K562 (cell line): Measurements from ENCODE around the gene SLC29A3. TPM values are rescaled to one million over a fixed set of nuclear protein-coding genes. Genes with fewer than 3 reads are reported as not detected.

Experiments used
- ATAC-seq: fragments of 200-7000 bp; cut with Tn5 transposase; 3 replicates; pipeline ENCODE4 v1.9.1; 2020; ENCODE audit warnings: moderate library complexity
- BruUV-seq: library from RNA; stranded (reverse); fragments of 400-500 nt; replicated peaks from 2 replicates; lab custom pipeline; 2021; lab: Mats Ljungman, UMichigan
- CTCF ChIA-PET: fragments of 300-600 bp; formaldehyde crosslinking; extraction: SDS; loops from one replicate; lab custom pipeline; 2021; ENCODE audit warnings: low intra/inter-chr PET ratio; lab: Yijun Ruan, JAX
- POLR2A ChIA-PET: fragments of 300-600, 350-650 bp; sonication (Branson Sonifier 250); formaldehyde crosslinking; extraction: SDS; loops from one replicate; lab custom pipeline; 2021; ENCODE audit warnings: antibody characterized with exemption, inconsistent platforms; lab: Yijun Ruan, JAX
- DNase-seq, 4 experiments: peaks; one replicate each; pipeline versions ENCODE4 v3.0.0 to v3.0.0-alpha.2; 2011 to 2018; ENCODE audit warnings: low spot score in 3 of 4, mixed read lengths in 3 of 4; ENCODE audit errors: extremely low read depth in 1 of 4
- FAIRE-seq: peaks from 2 replicates; lab custom pipeline; 2011; peaks lifted over from hg19 to GRCh38; lab: Jason Lieb, UNC
- H2AFZ ChIP-seq: 2 replicates; pipeline ENCODE4 v1.6.0; 2011; ENCODE audit warnings: low read depth, low read length, control low read depth, inconsistent platforms
- H3K27ac ChIP-seq: fragments of 200-600 bp; 3 replicates; pipeline ENCODE4 v1.8.0; 2011; ENCODE audit warnings: low read depth, mild to moderate bottlenecking, control low read depth, inconsistent platforms, low read length, moderate library complexity, mixed read lengths; ENCODE audit errors: extremely low read depth
- H3K27me3 ChIP-seq, 2 experiments: fragments of 300-600 bp in 1 of 2; 2 replicates in 1 of 2; 3 replicates in 1 of 2; pipeline versions ENCODE4 v1.6.0 to v1.8.0; 2011; ENCODE audit warnings: inconsistent platforms in 2 of 2, low read length in 2 of 2, mild to moderate bottlenecking in 1 of 2, mixed read lengths in 1 of 2, moderate library complexity in 1 of 2; ENCODE audit not compliant: control insufficient read depth in 2 of 2, insufficient read depth in 2 of 2
- H3K36me3 ChIP-seq: fragments of 300-600 bp; 3 replicates; pipeline ENCODE4 v1.8.0; 2011; ENCODE audit warnings: mild to moderate bottlenecking, low read length, inconsistent platforms; ENCODE audit not compliant: control insufficient read depth, insufficient read depth
- H3K4me1 ChIP-seq, 2 experiments: fragments of 200-600 bp in 1 of 2; replicated peaks in 1 of 2; 2 replicates in 1 of 2; 3 replicates in 1 of 2; pipeline versions ENCODE4 v1.5.1 to v1.8.0; 2011; ENCODE audit warnings: inconsistent platforms in 2 of 2, low read length in 2 of 2, mild to moderate bottlenecking in 1 of 2, mixed read lengths in 1 of 2, moderate library complexity in 1 of 2; ENCODE audit not compliant: control insufficient read depth in 2 of 2, insufficient read depth in 2 of 2
- H3K4me2 ChIP-seq: 2 replicates; pipeline ENCODE4 v1.6.1; 2011; ENCODE audit warnings: low read length, control low read depth, inconsistent platforms, mixed read lengths; ENCODE audit not compliant: insufficient read depth
- H3K4me3 ChIP-seq: fragments of 200-600 bp; sonication (generic), shearing (Covaris generic); 2 replicates; pipeline ENCODE4 v1.5.1; 2016; ENCODE audit warnings: control low read depth, inconsistent platforms
- H3K79me2 ChIP-seq: fragments of 200-600 bp; 3 replicates; pipeline ENCODE4 v1.8.0; 2011; ENCODE audit warnings: low read length, inconsistent platforms; ENCODE audit not compliant: control insufficient read depth, insufficient read depth
- H3K9ac ChIP-seq, 2 experiments: 2 replicates each; pipeline versions ENCODE4 v1.6.0 to v1.6.1; 2011; ENCODE audit warnings: low read depth in 2 of 2, low read length in 2 of 2, control low read depth in 1 of 2, inconsistent platforms in 1 of 2, mild to moderate bottlenecking in 1 of 2, mixed read lengths in 1 of 2; ENCODE audit not compliant: insufficient read depth in 1 of 2
- H3K9me1 ChIP-seq: one replicate; pipeline ENCODE4 v1.6.0; 2011; ENCODE audit warnings: inconsistent platforms, mild to moderate bottlenecking, low read length, moderate library complexity; ENCODE audit not compliant: control insufficient read depth, insufficient read depth
- H3K9me3 ChIP-seq: replicated peaks from 2 replicates; pipeline ENCODE4 v1.5.1; 2011; ENCODE audit warnings: low read depth, low read length, inconsistent platforms; ENCODE audit not compliant: control insufficient read depth, insufficient read depth
- H4K20me1 ChIP-seq: replicated peaks from 2 replicates; pipeline ENCODE4 v1.6.1; 2011; ENCODE audit warnings: low read length, inconsistent platforms, mixed read lengths; ENCODE audit not compliant: control insufficient read depth, insufficient read depth
- C11orf30 ChIP-seq: fragments of 450-650 bp; IDR thresholded peaks from 2 replicates; pipeline ENCODE4 v1.6.1; 2016; ENCODE audit warnings: low read depth, mild to moderate bottlenecking
- ETS1 ChIP-seq: conservative IDR thresholded peaks from 2 replicates; pipeline ENCODE4 v1.6.1; 2011; ENCODE audit warnings: low read depth, mild to moderate bottlenecking, low read length; ENCODE audit not compliant: control insufficient read depth
- MAX ChIP-seq: sonication (generic); formaldehyde crosslinking; IDR thresholded peaks from 2 replicates; pipeline ENCODE4 v1.9.0; 2022; ENCODE audit warnings: mild to moderate bottlenecking, missing genetic modification reagents
- RAD21 ChIP-seq, 2 experiments: fragments of 250-450 bp in 1 of 2; fragments of 450-650 bp in 1 of 2; sonication (Bioruptor Pico) in 1 of 2; formaldehyde crosslinking in 1 of 2; IDR thresholded peaks in 1 of 2; conservative IDR thresholded peaks in 1 of 2; 2 replicates each; pipeline versions ENCODE4 v1.4.0 to v1.8.0; 2020 to 2022; ENCODE audit warnings: mild to moderate bottlenecking in 2 of 2, moderate library complexity in 1 of 2
- SAFB2 ChIP-seq: fragments of 200-400 bp; formaldehyde crosslinking; IDR thresholded peaks from 2 replicates; pipeline ENCODE4 v1.6.1; 2018; ENCODE audit warnings: borderline replicate concordance, low read length, low read depth, moderate library complexity; ENCODE audit not compliant: severe bottlenecking
- ZBTB40 ChIP-seq, 2 experiments: fragments of 450-650 bp in 1 of 2; sonication (generic) in 1 of 2; formaldehyde crosslinking in 1 of 2; IDR thresholded peaks; 2 replicates each; pipeline versions ENCODE4 v1.7.1 to v1.9.0; 2016 to 2022; ENCODE audit warnings: inconsistent platforms in 1 of 2, mild to moderate bottlenecking in 1 of 2, missing genetic modification reagents in 1 of 2
- ZNF12 ChIP-seq: sonication (generic); formaldehyde crosslinking; IDR thresholded peaks from 2 replicates; pipeline ENCODE4 v1.4.0; 2020; ENCODE audit warnings: mild to moderate bottlenecking, missing genetic modification reagents
- ZNF354B ChIP-seq: fragments of 250-450 bp; sonication (Bioruptor Pico); IDR thresholded peaks from 2 replicates; pipeline ENCODE4 v1.4.0; 2020
- WGBS: fragments of 100-300 bp; shearing (Covaris generic); methylation state at CpG from one replicate; pipeline ENCODE4 v1.1.6; 2016; ENCODE audit warnings: low coverage, mixed read lengths; ENCODE audit not compliant: insufficient coverage; ENCODE audit errors: missing lambda C conversion rate; 5-methylcytosine and 5-hydroxymethylcytosine counted together
- in situ Hi-C: fragments of 300-500 bp; cut with MboI; formaldehyde crosslinking; loops from 4 replicates; pipeline ENCODE4 v1.15.0; 2018; ENCODE audit warnings: inconsistent platforms, mixed read lengths
- intact Hi-C: fragments of 100-400 bp; cut with micrococcal nuclease; formaldehyde crosslinking; loops from 2 replicates; pipeline ENCODE4 v1.14.2; 2022
- polyA plus RNA-seq, 8 experiments: library from polyadenylated mRNA; depleted of rRNA in 4 of 8; stranded (reverse) in 5 of 8; unstranded in 3 of 8; fragments of >200 nt; fragmentation: Nextera tagmentation in 2 of 8; fragmentation: Illumina TruSeq in 1 of 8; extraction: Ambion mirVana in 2 of 8; extraction: Trizol in 1 of 8; gene quantifications; 2 replicates each; pipeline versions ENCODE4 v1.2.1 to v1.2.3, GENCODE V29; 2011 to 2014; ENCODE audit warnings: inconsistent platforms in 1 of 8, missing spikeins in 1 of 8
- total RNA-seq, 7 experiments: library from RNA; depleted of rRNA in 6 of 7; stranded (reverse); fragments of >200 nt in 6 of 7; fragmentation: Illumina TruSeq in 2 of 7; extraction: Trizol in 2 of 7; gene quantifications; 2 replicates each; pipeline versions ENCODE4 v1.2.1 to v1.2.3, GENCODE V29; 2011 to 2021; ENCODE audit warnings: low replicate concordance in 1 of 7

SLC29A3 gene
- total and polyA plus RNA-seq, 9 of the 15 experiments (the other 6 are each of a cell fraction or from before 2014, with no cell fraction given), result 2.1 to 10.7 (median 4.6) TPM

GRCh38 chr10:71301371-71301916, 17.6 kb upstream of the SLC29A3 start:
- intact Hi-C loops, result no loop called here
- BruUV-seq, result no TSS peak
- TF ChIP-seq ZNF354B (CRISPR knock-in tag) (no peak), MAX (CRISPR knock-in tag) (peak; percentile 39; the same call in 1 of the 2 replicates), SAFB2 (no peak), C11orf30 (no peak), ZBTB40 (IDR thresholded peaks at IDR 0.05) (no peak), ZBTB40 (CRISPR knock-in tag; IDR thresholded peaks at IDR 0.05) (no peak), ZNF12 (CRISPR knock-in tag) (no peak), RAD21 (CRISPR knock-in tag; conservative IDR thresholded peaks at IDR 0.05 in 1 of 2, IDR thresholded peaks at IDR 0.05 in 1 of 2) (no peak), ETS1 (no peak)

More at GRCh38 chr10:71301371-71301916, 17.6 kb upstream of the SLC29A3 start:
- H3K27ac ChIP-seq, result no peak overlapping the region
- H3K4me3 ChIP-seq, result no peak overlapping the region
- peaks cover 0 to 9% of the 10 kb centered on the region in 2 experiments; a peak in 1 of 5 replicates for H3K4me1 ChIP-seq
- H3K9me3 ChIP-seq, result no peaks in the 10 kb centered on the region
- POLR2A ChIA-PET, result no interaction called here
- in situ Hi-C loops, result loop anchor here (25.0 kb wide), 1 partner anchor 1036 kb away; no protein-coding TSS in a partner anchor
- WGBS, result 23% methylated on average over 12 of the region's 12 CpGs
- no peak overlapping the region for H2AFZ ChIP-seq
- CTCF ChIA-PET, result no interaction called here
- no peak for FAIRE-seq
- peaks cover 7 to 55% of the 10 kb centered on the region in 2 experiments; a peak in 4 of 5 replicates for H3K27me3 ChIP-seq
- no peaks in the 10 kb centered on the region for H3K36me3 ChIP-seq
- no peak overlapping the region for H3K4me2 ChIP-seq
- no peak; the same call in 2 of the 3 replicates for ATAC-seq
- no peaks in the 10 kb centered on the region for H3K79me2 ChIP-seq
- no peak for DNase-seq
- H3K9ac ChIP-seq, result no peak overlapping the region
- H3K9me1 ChIP-seq, result no peaks in the 10 kb centered on the region
- peaks cover 6% of the 10 kb centered on the region; the same call in 1 of the 2 replicates for H4K20me1 ChIP-seq
